H1 (cell line): Measurements from ENCODE around the gene NR3C2. TPM values are rescaled to one million over a fixed set of nuclear protein-coding genes. Genes with fewer than 3 reads are reported as not detected.

Source experiments
- CTCF ChIA-PET: fragments of 300-600 bp; sonication (Branson Sonifier 250); formaldehyde crosslinking; loops from one replicate; lab custom pipeline; 2021; ENCODE audit not compliant: partially characterized antibody; lab: Charles Lee
- POLR2A ChIA-PET: fragments of 300-600 bp; sonication (Branson Sonifier 250); formaldehyde crosslinking; loops from one replicate; lab custom pipeline; 2021; ENCODE audit warnings: inconsistent platforms; ENCODE audit not compliant: partially characterized antibody; lab: Charles Lee
- DNase-seq, 2 experiments: peaks; one replicate each; pipeline versions ENCODE4 v3.0.0 to v3.0.0-alpha.2; 2010 to 2022; ENCODE audit warnings: low spot score in 2 of 2, low read depth in 1 of 2, mixed read lengths in 1 of 2
- FAIRE-seq: peaks from 2 replicates; lab custom pipeline; 2011; peaks lifted over from hg19 to GRCh38; lab: Jason Lieb, UNC
- H2AFZ ChIP-seq: 2 replicates; pipeline ENCODE4 v1.8.1; 2012; ENCODE audit warnings: low read length, inconsistent platforms
- H2AK5ac ChIP-seq: 2 replicates; pipeline ENCODE4 v1.6.1; 2013; ENCODE audit warnings: low read depth, low read length
- H2BK120ac ChIP-seq: replicated peaks from 2 replicates; pipeline ENCODE3; 2013; ENCODE audit warnings: low read depth, low read length, inconsistent platforms
- H2BK12ac ChIP-seq: 2 replicates; pipeline ENCODE4 v1.6.1; 2013; ENCODE audit warnings: low read depth, low read length
- H2BK15ac ChIP-seq: 2 replicates; pipeline ENCODE4 v1.6.1; 2013; ENCODE audit warnings: low read length
- H2BK20ac ChIP-seq: 2 replicates; pipeline ENCODE4 v1.6.1; 2013; ENCODE audit warnings: low read length
- H2BK5ac ChIP-seq: 2 replicates; pipeline ENCODE4 v1.6.1; 2013; ENCODE audit warnings: low read depth, low read length
- H3K14ac ChIP-seq: 2 replicates; pipeline ENCODE4 v1.6.1; 2013; ENCODE audit warnings: inconsistent platforms; ENCODE audit not compliant: insufficient read length
- H3K18ac ChIP-seq: 2 replicates; pipeline ENCODE4 v1.6.1; 2013; ENCODE audit warnings: low read length; ENCODE audit errors: extremely low read depth
- H3K23ac ChIP-seq: 2 replicates; pipeline ENCODE4 v1.6.1; 2013; ENCODE audit warnings: inconsistent platforms; ENCODE audit not compliant: insufficient read length
- H3K23me2 ChIP-seq: 2 replicates; pipeline ENCODE4 v1.6.1; 2013; ENCODE audit warnings: low read depth, low read length
- H3K27ac ChIP-seq: 2 replicates; pipeline ENCODE4 v1.6.1; 2011; ENCODE audit warnings: low read depth, low read length, inconsistent platforms
- H3K27me3 ChIP-seq, 4 experiments: replicated peaks in 1 of 4; 1 replicate in 1 of 4; 2 replicates in 3 of 4; pipeline versions ENCODE4 v1.6.1 to v1.8.1; 2011 to 2013; ENCODE audit warnings: low read length in 3 of 4, mild to moderate bottlenecking in 3 of 4, inconsistent platforms in 2 of 4, mixed read lengths in 2 of 4, moderate library complexity in 1 of 4; ENCODE audit not compliant: control insufficient read depth in 3 of 4, insufficient read depth in 3 of 4; ENCODE audit errors: extremely low read depth in 1 of 4
- H3K36me3 ChIP-seq, 4 experiments: 2 replicates each; pipeline versions ENCODE4 v1.6.1 to v1.8.1; 2011 to 2013; ENCODE audit warnings: mild to moderate bottlenecking in 4 of 4, low read length in 3 of 4, moderate library complexity in 2 of 4, control low read depth in 1 of 4, inconsistent platforms in 1 of 4; ENCODE audit not compliant: insufficient read depth in 4 of 4, control insufficient read depth in 2 of 4
- H3K4ac ChIP-seq: replicated peaks from 2 replicates; pipeline ENCODE3; 2013; ENCODE audit warnings: low read length, low read depth, mixed read lengths, inconsistent platforms; ENCODE audit not compliant: insufficient read length
- H3K4me1 ChIP-seq, 4 experiments: replicated peaks in 1 of 4; 1 replicate in 1 of 4; 2 replicates in 3 of 4; pipeline versions ENCODE4 v1.6.1 to v1.8.1; 2011 to 2013; ENCODE audit warnings: low read length in 3 of 4, inconsistent platforms in 2 of 4, mixed read lengths in 1 of 4; ENCODE audit not compliant: insufficient read depth in 4 of 4, control insufficient read depth in 3 of 4
- H3K4me2 ChIP-seq, 2 experiments: 2 replicates each; pipeline versions ENCODE4 v1.6.1 to v1.8.1; 2011 to 2013; ENCODE audit warnings: low read depth in 2 of 2, low read length in 2 of 2, control low read depth in 1 of 2, inconsistent platforms in 1 of 2, mild to moderate bottlenecking in 1 of 2; ENCODE audit not compliant: insufficient read depth in 1 of 2
- H3K4me3 ChIP-seq, 4 experiments: fragments of 200-600, 300-600 bp in 1 of 4; sonication (generic), shearing (Covaris generic), sonication (Bioruptor Twin) in 1 of 4; 2 replicates each; pipeline versions ENCODE4 v1.5.1 to v1.8.1; 2011 to 2016; ENCODE audit warnings: low read length in 4 of 4, low read depth in 3 of 4, control low read depth in 2 of 4, inconsistent platforms in 2 of 4, mild to moderate bottlenecking in 2 of 4, mixed read lengths in 1 of 4, moderate library complexity in 1 of 4; ENCODE audit not compliant: insufficient read depth in 2 of 4; ENCODE audit errors: extremely low read depth in 1 of 4
- H3K56ac ChIP-seq: replicated peaks from 2 replicates; pipeline ENCODE3; 2013; ENCODE audit warnings: low read depth, mild to moderate bottlenecking, mixed read lengths, low read length, inconsistent platforms; ENCODE audit not compliant: insufficient read length
- H3K79me1 ChIP-seq: 2 replicates; pipeline ENCODE4 v1.6.1; 2013; ENCODE audit warnings: low read depth, low read length, control low read depth
- H3K79me2 ChIP-seq, 2 experiments: 2 replicates each; pipeline versions ENCODE4 v1.6.1 to v1.8.1; 2012 to 2013; ENCODE audit warnings: low read length in 2 of 2, mild to moderate bottlenecking in 2 of 2, inconsistent platforms in 1 of 2; ENCODE audit not compliant: insufficient read depth in 2 of 2, control insufficient read depth in 1 of 2
- H3K9ac ChIP-seq, 4 experiments: replicated peaks in 1 of 4; 1 replicate in 1 of 4; 2 replicates in 3 of 4; pipeline versions ENCODE4 v1.6.1 to v1.8.1; 2011 to 2013; ENCODE audit warnings: low read depth in 3 of 4, low read length in 3 of 4, control low read depth in 2 of 4, mild to moderate bottlenecking in 2 of 4, moderate library complexity in 2 of 4, inconsistent platforms in 1 of 4; ENCODE audit errors: extremely low read depth in 1 of 4
- H3K9me3 ChIP-seq, 2 experiments: 2 replicates each; pipeline versions ENCODE4 v1.6.1 to v1.8.1; 2012 to 2013; ENCODE audit warnings: mild to moderate bottlenecking in 2 of 2, moderate library complexity in 2 of 2, control low read depth in 1 of 2, inconsistent platforms in 1 of 2, low read depth in 1 of 2, low read length in 1 of 2, mixed read lengths in 1 of 2; ENCODE audit not compliant: insufficient read depth in 2 of 2
- H4K20me1 ChIP-seq, 2 experiments: replicated peaks in 1 of 2; 2 replicates each; pipeline versions ENCODE3 to v1.8.1; 2011 to 2013; ENCODE audit warnings: inconsistent platforms in 2 of 2, low read length in 2 of 2, mild to moderate bottlenecking in 1 of 2; ENCODE audit not compliant: insufficient read depth in 2 of 2, control insufficient read depth in 1 of 2
- H4K5ac ChIP-seq: 2 replicates; pipeline ENCODE4 v1.6.1; 2013; ENCODE audit warnings: low read length, low read depth, mixed read lengths, inconsistent platforms; ENCODE audit not compliant: insufficient read length
- H4K8ac ChIP-seq: 2 replicates; pipeline ENCODE4 v1.8.0; 2013; ENCODE audit warnings: mild to moderate bottlenecking, moderate library complexity, low read length, inconsistent platforms; ENCODE audit not compliant: insufficient read depth; ENCODE audit errors: extremely low read depth
- H4K91ac ChIP-seq: replicated peaks from 2 replicates; pipeline ENCODE3; 2013; ENCODE audit warnings: low read length, mixed read lengths, inconsistent platforms; ENCODE audit not compliant: insufficient read length
- CBX5 ChIP-seq: fragments of 300-800, 300-1000 bp; sonication (generic); IDR thresholded peaks from 2 replicates; pipeline ENCODE4 v1.7.1; 2016; ENCODE audit warnings: antibody characterized with exemption, low read length, low read depth
- GTF2F1 ChIP-seq: IDR thresholded peaks from 2 replicates; pipeline ENCODE4 v1.6.1; 2012; ENCODE audit warnings: low read depth, low read length, improper control_type of control experiment, borderline replicate concordance
- MAFK ChIP-seq: IDR thresholded peaks from 2 replicates; pipeline ENCODE4 v1.6.1; 2012; ENCODE audit warnings: low read depth, mild to moderate bottlenecking, improper control_type of control experiment, low read length
- RBBP5 ChIP-seq: IDR thresholded peaks from 2 replicates; pipeline ENCODE4 v1.7.1; 2012; ENCODE audit warnings: low read depth, mild to moderate bottlenecking, inconsistent platforms, low read length, moderate library complexity, borderline replicate concordance
- SIRT6 ChIP-seq: IDR thresholded peaks from one replicate; pipeline ENCODE4 v1.7.1; 2012; ENCODE audit warnings: low read length, inconsistent platforms
- TCF12 ChIP-seq: IDR thresholded peaks from 2 replicates; pipeline ENCODE4 v1.6.1; 2011; ENCODE audit warnings: low read depth, mild to moderate bottlenecking, low read length
- YY1 ChIP-seq: IDR thresholded peaks from 2 replicates; pipeline ENCODE4 v1.6.1; 2011; ENCODE audit warnings: low read depth, mild to moderate bottlenecking, low read length
- WGBS, 2 experiments: shearing (Covaris generic) in 1 of 2; methylation state at CpG; one replicate each; pipeline versions ENCODE4 v1.1.6 to v1.1.7; 2013 to 2015; ENCODE audit warnings: low lambda C conversion rate in 2 of 2, mixed read lengths in 2 of 2, inconsistent platforms in 1 of 2, low coverage in 1 of 2, missing lambda C conversion rate in 1 of 2; ENCODE audit not compliant: insufficient replicate concordance in 2 of 2, insufficient coverage in 1 of 2, insufficient read length in 1 of 2; ENCODE audit errors: extremely low coverage in 1 of 2, missing lambda C conversion rate in 1 of 2; 5-methylcytosine and 5-hydroxymethylcytosine counted together
- polyA plus RNA-seq, 7 experiments: library from polyadenylated mRNA; depleted of rRNA in 3 of 7; stranded (reverse) in 5 of 7; unstranded in 2 of 7; fragments of >200 nt in 5 of 7; fragments of 200-250 nt in 2 of 7; gene quantifications; 1 replicate in 5 of 7; 2 replicates in 1 of 7; 4 replicates in 1 of 7; pipeline versions ENCODE4 v1.2.1 to v1.2.3, GENCODE V29; 2011 to 2013; ENCODE audit warnings: missing spikeins in 2 of 7, mixed read lengths in 2 of 7
- total RNA-seq: library from RNA; stranded (reverse); fragmentation: NEBNext Ultra II Directional; extraction: Animal tissue kit (Norgen Biotek cat#: 25700); gene quantifications from 2 replicates; pipeline ENCODE4 v1.2.1, GENCODE V29; 2021
- TF ChIP-seq, protein P1 (sequence below), 3 experiments: IDR thresholded peaks; 1 replicate in 2 of 3; 2 replicates in 1 of 3; pipeline versions ENCODE4 v1.5.1 to v1.6.1; 2011; ENCODE audit warnings: low read length in 3 of 3, mild to moderate bottlenecking in 3 of 3, inconsistent platforms in 2 of 3, low read depth in 1 of 3, moderate library complexity in 1 of 3; ENCODE audit not compliant: insufficient read depth in 1 of 3; ENCODE audit errors: control extremely low read depth in 1 of 3
- TF ChIP-seq, protein P2 (sequence below): IDR thresholded peaks from 2 replicates; pipeline ENCODE4 v1.6.1; 2012; ENCODE audit warnings: inconsistent platforms

The NR3C2 gene
- total and polyA plus RNA-seq, 2 of the 8 experiments (the other 6 are each of a cell fraction or from before 2014, with no cell fraction given), result 0.80 to 3.9 TPM

DNA sequence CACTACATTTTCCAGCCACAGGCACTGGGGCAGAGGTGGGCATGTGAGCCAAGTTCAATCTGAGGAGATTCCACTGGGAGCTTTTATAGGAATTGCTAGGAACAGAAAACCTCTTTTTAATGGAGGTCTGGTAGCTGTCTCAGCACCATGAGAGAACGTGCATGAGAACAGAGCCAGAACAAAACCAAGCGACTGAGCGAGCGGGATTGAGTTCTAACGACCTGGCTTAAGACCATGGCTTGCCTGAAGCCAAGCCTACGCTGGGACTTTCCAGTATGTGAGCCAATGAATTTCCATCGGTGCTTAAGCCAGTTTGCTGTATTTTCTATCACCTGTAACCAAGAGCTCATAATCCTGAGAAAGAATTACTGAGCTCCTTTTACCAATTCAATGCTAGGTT lies 183.7 kb downstream of the NR3C2 start:
- Histone ChIP-seq H3K9me3 (no peaks in the 10 kb centered on the region), H2AK5ac (no peak overlapping the region), H3K36me3 (no peaks in the 10 kb centered on the region), H3K79me2 (no peaks in the 10 kb centered on the region), H2BK20ac (no peak overlapping the region), H2BK15ac (no peak overlapping the region), H3K4me1 (no peaks in the 10 kb centered on the region), H3K4ac (no peak overlapping the region), H3K4me2 (no peak overlapping the region), H3K27me3 (no peaks in the 10 kb centered on the region), H4K20me1 (no peaks in the 10 kb centered on the region), H4K8ac (no peak overlapping the region), H3K79me1 (no peaks in the 10 kb centered on the region), H4K91ac (no peak overlapping the region), H3K18ac (no peak overlapping the region), H3K4me3 (no peak overlapping the region), H2BK120ac (no peak overlapping the region), H3K23me2 (no peaks in the 10 kb centered on the region), H3K14ac (no peak overlapping the region), H4K5ac (no peak overlapping the region), H3K23ac (no peak overlapping the region), H3K27ac (no peak overlapping the region), H3K9ac (no peak overlapping the region), H3K56ac (no peak overlapping the region), H2AFZ (no peak overlapping the region), H2BK12ac (no peak overlapping the region), H2BK5ac (no peak overlapping the region)
- 88% methylated on average over 7 of the region's 7 CpGs; no CpG with 5 or more reads in 1 of the 2 experiments for WGBS, 2 experiments
- ChIA-PET CTCF (interaction anchor here (0.9 to 1.8 kb wide), 2 partner anchors 9 to 14 kb away, joined by 3 to 5 read pairs; no protein-coding TSS in a partner anchor), POLR2A (no interaction called here)
- FAIRE-seq (no peak), DNase-seq (no peak)
- TF ChIP-seq TCF12, result no peak
- TF ChIP-seq, protein P1, sequence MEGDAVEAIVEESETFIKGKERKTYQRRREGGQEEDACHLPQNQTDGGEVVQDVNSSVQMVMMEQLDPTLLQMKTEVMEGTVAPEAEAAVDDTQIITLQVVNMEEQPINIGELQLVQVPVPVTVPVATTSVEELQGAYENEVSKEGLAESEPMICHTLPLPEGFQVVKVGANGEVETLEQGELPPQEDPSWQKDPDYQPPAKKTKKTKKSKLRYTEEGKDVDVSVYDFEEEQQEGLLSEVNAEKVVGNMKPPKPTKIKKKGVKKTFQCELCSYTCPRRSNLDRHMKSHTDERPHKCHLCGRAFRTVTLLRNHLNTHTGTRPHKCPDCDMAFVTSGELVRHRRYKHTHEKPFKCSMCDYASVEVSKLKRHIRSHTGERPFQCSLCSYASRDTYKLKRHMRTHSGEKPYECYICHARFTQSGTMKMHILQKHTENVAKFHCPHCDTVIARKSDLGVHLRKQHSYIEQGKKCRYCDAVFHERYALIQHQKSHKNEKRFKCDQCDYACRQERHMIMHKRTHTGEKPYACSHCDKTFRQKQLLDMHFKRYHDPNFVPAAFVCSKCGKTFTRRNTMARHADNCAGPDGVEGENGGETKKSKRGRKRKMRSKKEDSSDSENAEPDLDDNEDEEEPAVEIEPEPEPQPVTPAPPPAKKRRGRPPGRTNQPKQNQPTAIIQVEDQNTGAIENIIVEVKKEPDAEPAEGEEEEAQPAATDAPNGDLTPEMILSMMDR (IDR thresholded peaks at IDR 0.05; ENCODE audit: control extremely low read depth in 1 of 3, insufficient read depth in 1 of 3, low read depth in 1 of 3, low read length in 3 of 3), result no peak
- TF ChIP-seq MAFK, result no peak
- TF ChIP-seq CBX5, result no peak
- no peak for TF ChIP-seq SIRT6
- no peak for TF ChIP-seq GTF2F1
- TF ChIP-seq, protein P2, sequence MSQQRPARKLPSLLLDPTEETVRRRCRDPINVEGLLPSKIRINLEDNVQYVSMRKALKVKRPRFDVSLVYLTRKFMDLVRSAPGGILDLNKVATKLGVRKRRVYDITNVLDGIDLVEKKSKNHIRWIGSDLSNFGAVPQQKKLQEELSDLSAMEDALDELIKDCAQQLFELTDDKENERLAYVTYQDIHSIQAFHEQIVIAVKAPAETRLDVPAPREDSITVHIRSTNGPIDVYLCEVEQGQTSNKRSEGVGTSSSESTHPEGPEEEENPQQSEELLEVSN, result no peak
- no peak for TF ChIP-seq YY1
- no peak for TF ChIP-seq RBBP5
